ENCODE measurements around the gene OR13C4. TPM values are rescaled to one million over a fixed set of nuclear protein-coding genes. Genes with fewer than 3 reads are reported as not detected.

OR13C4 gene
- not detected in 2 replicates for polyA plus RNA-seq (2012; rRNA removed)
- polyA plus RNA-seq (2012; cell fraction: cytosol; rRNA removed): not detected in 2 replicates
- not detected in 2 replicates for polyA plus RNA-seq (2012; cell fraction: nucleus; rRNA removed)

DNA sequence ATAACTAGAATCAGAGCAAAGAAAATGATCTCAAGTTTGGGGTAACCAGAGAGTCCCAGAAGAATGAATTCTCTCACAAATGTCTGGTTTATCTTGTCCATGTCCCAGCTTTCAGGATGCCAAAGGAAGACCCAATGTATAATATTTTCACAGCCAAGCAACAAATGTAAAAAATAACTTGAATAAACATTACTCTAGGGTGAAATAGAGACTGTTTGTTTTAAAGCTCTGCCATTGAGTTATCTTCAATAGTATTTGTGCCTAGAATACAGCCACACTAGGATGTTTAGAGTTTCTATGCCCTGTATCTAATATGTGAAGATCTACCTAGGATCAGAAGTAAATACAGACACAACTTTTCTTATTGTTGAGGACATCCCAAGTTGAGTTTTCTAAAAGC, at the start of gene OR13C4:
TSS of gene OR13C4 (minus strand) at position 101 of the 400 bp plus-strand sequence. CDS start at position 101, 0 bp downstream.
- ChIA-PET POLR2A (no interaction called here), CTCF (no interaction called here)
- no peak within 1 kb of the TSS for H3K9ac ChIP-seq
- no peaks in the 10 kb centered on the region for H3K9me3 ChIP-seq
- H4K20me1 ChIP-seq (ENCODE audit: insufficient read depth): no peaks in the 10 kb centered on the region
- TF ChIP-seq JUND (IDR thresholded peaks at IDR 0.05) (no peak), CTCF (IDR thresholded peaks at IDR 0.05) (no peak), GATA2 (CRISPR knock-in tag; IDR thresholded peaks at IDR 0.05) (no peak), GABPA (IDR thresholded peaks at IDR 0.05; ENCODE audit: low read depth) (no peak), RAD21 (IDR thresholded peaks at IDR 0.05; ENCODE audit: low read length) (no peak), POLR2AphosphoS5 (IDR thresholded peaks at IDR 0.05; ENCODE audit: low read depth, low read length) (no peak), USF2 (IDR thresholded peaks at IDR 0.05; ENCODE audit: borderline replicate concordance, low read depth, low read length) (no peak), FOSL2 (IDR thresholded peaks at IDR 0.05; ENCODE audit: borderline replicate concordance, low read depth) (no peak), FOXM1 (IDR thresholded peaks at IDR 0.05; ENCODE audit: low read depth) (no peak), NRF1 (IDR thresholded peaks at IDR 0.05; ENCODE audit: low read depth, low read length) (no peak), TCF12 (IDR thresholded peaks at IDR 0.05) (no peak)
- TF ChIP-seq, protein P1, sequence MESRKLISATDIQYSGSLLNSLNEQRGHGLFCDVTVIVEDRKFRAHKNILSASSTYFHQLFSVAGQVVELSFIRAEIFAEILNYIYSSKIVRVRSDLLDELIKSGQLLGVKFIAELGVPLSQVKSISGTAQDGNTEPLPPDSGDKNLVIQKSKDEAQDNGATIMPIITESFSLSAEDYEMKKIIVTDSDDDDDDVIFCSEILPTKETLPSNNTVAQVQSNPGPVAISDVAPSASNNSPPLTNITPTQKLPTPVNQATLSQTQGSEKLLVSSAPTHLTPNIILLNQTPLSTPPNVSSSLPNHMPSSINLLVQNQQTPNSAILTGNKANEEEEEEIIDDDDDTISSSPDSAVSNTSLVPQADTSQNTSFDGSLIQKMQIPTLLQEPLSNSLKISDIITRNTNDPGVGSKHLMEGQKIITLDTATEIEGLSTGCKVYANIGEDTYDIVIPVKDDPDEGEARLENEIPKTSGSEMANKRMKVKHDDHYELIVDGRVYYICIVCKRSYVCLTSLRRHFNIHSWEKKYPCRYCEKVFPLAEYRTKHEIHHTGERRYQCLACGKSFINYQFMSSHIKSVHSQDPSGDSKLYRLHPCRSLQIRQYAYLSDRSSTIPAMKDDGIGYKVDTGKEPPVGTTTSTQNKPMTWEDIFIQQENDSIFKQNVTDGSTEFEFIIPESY (IDR thresholded peaks at IDR 0.05; ENCODE audit: borderline replicate concordance, low read depth): no peak
- TF ChIP-seq, protein P2, sequence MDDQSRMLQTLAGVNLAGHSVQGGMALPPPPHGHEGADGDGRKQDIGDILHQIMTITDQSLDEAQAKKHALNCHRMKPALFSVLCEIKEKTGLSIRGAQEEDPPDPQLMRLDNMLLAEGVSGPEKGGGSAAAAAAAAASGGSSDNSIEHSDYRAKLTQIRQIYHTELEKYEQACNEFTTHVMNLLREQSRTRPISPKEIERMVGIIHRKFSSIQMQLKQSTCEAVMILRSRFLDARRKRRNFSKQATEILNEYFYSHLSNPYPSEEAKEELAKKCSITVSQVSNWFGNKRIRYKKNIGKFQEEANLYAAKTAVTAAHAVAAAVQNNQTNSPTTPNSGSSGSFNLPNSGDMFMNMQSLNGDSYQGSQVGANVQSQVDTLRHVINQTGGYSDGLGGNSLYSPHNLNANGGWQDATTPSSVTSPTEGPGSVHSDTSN (IDR thresholded peaks at IDR 0.05): no peak
- TF ChIP-seq, protein P3, sequence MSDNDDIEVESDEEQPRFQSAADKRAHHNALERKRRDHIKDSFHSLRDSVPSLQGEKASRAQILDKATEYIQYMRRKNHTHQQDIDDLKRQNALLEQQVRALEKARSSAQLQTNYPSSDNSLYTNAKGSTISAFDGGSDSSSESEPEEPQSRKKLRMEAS (IDR thresholded peaks at IDR 0.05; ENCODE audit: low read depth): no peak
- DNase-seq: no peak
- H3K4me3 ChIP-seq (ENCODE audit: low read depth in 2 of 2, low read length in 1 of 2): no peak within 1 kb of the TSS
- H3K4me2 ChIP-seq: no peak within 1 kb of the TSS
- no peaks in the 10 kb centered on the region for H3K4me1 ChIP-seq (ENCODE audit: control insufficient read depth in 1 of 2, insufficient read depth in 2 of 2, low read depth in 1 of 2, low read length in 1 of 2)
- no peaks in the 10 kb centered on the region for H3K9me2 ChIP-seq
- H2AFZ ChIP-seq (ENCODE audit: low read depth): no peak within 1 kb of the TSS
- no peak within 1 kb of the TSS for H3K27ac ChIP-seq (ENCODE audit: low read depth in 2 of 2, low read length in 1 of 2)
- H3K36me3 ChIP-seq (replicated peaks in 1 of 2; ENCODE audit: control insufficient read depth in 1 of 2, insufficient read depth in 2 of 2, low read length in 1 of 2): no peaks in the 10 kb centered on the region
- no peaks in the 10 kb centered on the region for H3K79me2 ChIP-seq (ENCODE audit: insufficient read depth)
- no peaks in the 10 kb centered on the region for H3F3A ChIP-seq (replicated peaks; ENCODE audit: insufficient read depth)
- no peaks in the 10 kb centered on the region for H3K27me3 ChIP-seq (ENCODE audit: insufficient read depth)

Data from SK-N-SH (cell line).